ENCODE measurements around the gene TCHH.
"Not testable (repeated sequence)": the region's sequence is repeated elsewhere in the genome, so short reads cannot be mapped to it uniquely, and the experiment has no call there.

TCHH gene

GRCh38 chr1:152111515-152111968 lies 3.7 kb downstream of the TCHH start:
- no peak for DNase-seq (ENCODE audit: low read depth, low spot score)

- no peak for DNase-seq (ENCODE audit: low read depth, low spot score)
These were observed 4.3 kb downstream of the TCHH start for GRCh38 chr1:152110860-152111514.

- no peak for DNase-seq (ENCODE audit: low read depth, low spot score)
These were observed 4.8 kb downstream of the TCHH start for GRCh38 chr1:152110365-152110859.

- no peak for DNase-seq (ENCODE audit: low read depth, low spot score)
These were observed 5.3 kb downstream of the TCHH start for GRCh38 chr1:152109998-152110294.

- DNase-seq (ENCODE audit: low read depth, low spot score), result no peak
These were observed 5.8 kb downstream of the TCHH start for GRCh38 chr1:152109231-152109997.

- DNase-seq (ENCODE audit: low read depth, low spot score), result no peak
These were observed 6.4 kb downstream of the TCHH start for GRCh38 chr1:152108882-152109222.

GRCh38 chr1:152107984-152108881 lies 7.0 kb downstream of the TCHH start:
- DNase-seq (ENCODE audit: low read depth, low spot score), result no peak

GRCh38 chr1:152107031-152107983 lies 7.9 kb downstream of the TCHH start:
- no peak for DNase-seq (ENCODE audit: low read depth, low spot score)

- DNase-seq (ENCODE audit: low read depth, low spot score), result no peak
These were observed 10.4 kb downstream of the TCHH start for GRCh38 chr1:152104854-152105253.

GRCh38 chr1:152096931-152097330 lies 18.3 kb downstream of the TCHH start:
- DNase-seq (ENCODE audit: low read depth, low spot score), result no peak

GRCh38 chr1:152089014-152089674 lies 26.1 kb downstream of the TCHH start, which contains the start of gene TCHHL1:
TSS of gene TCHHL1 (minus strand) at chr1:152089064. CDS start at chr1:152088143, 921 bp downstream.
- no peak for DNase-seq (ENCODE audit: low read depth, low spot score)

- DNase-seq (ENCODE audit: low read depth, low spot score), result no peak
These were observed 28.5 kb downstream of the TCHH start for GRCh38 chr1:152086760-152087159.

GRCh38 chr1:152084853-152085252 lies 30.4 kb downstream of the TCHH start:
- no peak for DNase-seq (ENCODE audit: low read depth, low spot score)

GRCh38 chr1:152081026-152081425 lies 34.2 kb downstream of the TCHH start:
- not testable (repeated sequence) for DNase-seq (ENCODE audit: low read depth, low spot score)

GRCh38 chr1:152080494-152080893 lies 34.8 kb downstream of the TCHH start:
- not testable (repeated sequence) for DNase-seq (ENCODE audit: low read depth, low spot score)

GRCh38 chr1:152078831-152079441 lies 36.3 kb downstream of the TCHH start:
- no peak for DNase-seq (ENCODE audit: low read depth, low spot score)

- DNase-seq (ENCODE audit: low read depth, low spot score), result no peak
These were observed 42.9 kb downstream of the TCHH start for GRCh38 chr1:152072311-152072710.

- DNase-seq (ENCODE audit: low read depth, low spot score), result no peak
These were observed 44.1 kb downstream of the TCHH start for GRCh38 chr1:152071123-152071522.

GRCh38 chr1:152067929-152068328 lies 47.3 kb downstream of the TCHH start:
- no peak for DNase-seq (ENCODE audit: low read depth, low spot score)

- DNase-seq (ENCODE audit: low read depth, low spot score), result no peak
These were observed 48.1 kb downstream of the TCHH start for GRCh38 chr1:152067150-152067549.
